HL-60/S4 treated with retinoic acid at 250 ng/mL for 4 days and 3 days (cell line): Measurements from ENCODE around the gene SPRR5.

Experiments
- in situ Hi-C: fragments of 300-500 bp; cut with MboI; formaldehyde crosslinking; loops from 2 replicates; pipeline ENCODE4 v1.7.0; 2022; ENCODE audit warnings: low sequenced_read_pairs

SPRR5 gene

DNA sequence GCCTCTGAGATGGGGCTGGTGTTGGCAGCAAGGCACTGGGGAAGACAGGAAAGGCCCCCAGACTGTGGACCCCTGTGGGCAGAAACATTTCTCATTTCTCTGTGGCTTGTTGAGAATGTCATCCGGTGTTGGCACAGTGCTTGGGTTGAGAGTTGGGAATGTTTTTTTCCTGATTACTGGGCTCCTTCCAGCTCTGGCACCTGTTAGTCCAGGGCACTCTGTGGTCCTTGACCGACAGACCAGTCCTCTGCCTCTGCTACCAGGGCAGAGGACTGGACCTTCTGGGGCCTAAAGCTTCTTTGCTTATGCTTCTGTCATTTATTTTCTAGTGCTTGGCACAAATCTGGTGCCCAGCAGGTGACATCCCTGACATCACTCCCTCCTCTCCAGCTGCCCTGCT, 4.8 kb upstream of the SPRR5 start:
- in situ Hi-C loops, result no loop called here

DNA sequence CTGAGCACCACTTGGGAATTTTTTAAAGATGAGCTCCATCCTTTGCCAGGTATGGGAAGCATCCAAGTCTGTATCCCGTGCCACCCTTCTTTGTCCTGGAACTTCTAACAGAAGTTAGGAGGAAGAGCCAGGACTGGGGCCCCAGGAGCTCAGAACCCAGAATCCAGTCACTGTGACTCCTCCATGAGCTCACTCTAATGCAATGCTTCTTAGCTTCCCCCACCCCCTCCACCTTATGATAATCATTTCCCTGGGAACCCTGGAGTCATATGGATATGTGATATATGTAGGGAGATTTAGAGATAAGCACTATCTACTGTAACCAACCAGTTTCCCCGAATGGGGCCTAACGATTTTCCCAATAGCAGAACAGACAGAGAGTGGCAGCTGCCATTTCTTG, 758 bp upstream of the SPRR5 start:
- in situ Hi-C loops, result no loop called here

DNA sequence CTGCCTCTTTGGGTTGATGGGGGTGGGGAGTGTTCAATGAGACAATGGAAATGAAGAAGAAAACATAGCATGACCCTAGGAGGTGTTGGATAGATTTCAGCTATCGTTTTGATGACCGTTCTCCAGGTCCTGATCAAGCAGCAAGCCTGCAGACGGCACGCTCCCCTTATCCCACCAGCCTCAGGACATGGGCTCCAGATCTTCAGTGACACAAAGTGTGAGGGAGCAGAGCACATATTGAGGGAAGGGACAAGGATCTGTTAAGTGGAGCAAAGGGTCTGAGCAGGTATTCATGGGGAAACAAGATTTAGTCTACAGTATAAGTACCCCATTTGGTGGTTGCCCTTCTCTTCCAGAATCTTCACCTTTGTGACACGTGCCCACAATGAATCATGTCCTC, 4.7 kb downstream of the SPRR5 start:
- in situ Hi-C loops, result no loop called here

DNA sequence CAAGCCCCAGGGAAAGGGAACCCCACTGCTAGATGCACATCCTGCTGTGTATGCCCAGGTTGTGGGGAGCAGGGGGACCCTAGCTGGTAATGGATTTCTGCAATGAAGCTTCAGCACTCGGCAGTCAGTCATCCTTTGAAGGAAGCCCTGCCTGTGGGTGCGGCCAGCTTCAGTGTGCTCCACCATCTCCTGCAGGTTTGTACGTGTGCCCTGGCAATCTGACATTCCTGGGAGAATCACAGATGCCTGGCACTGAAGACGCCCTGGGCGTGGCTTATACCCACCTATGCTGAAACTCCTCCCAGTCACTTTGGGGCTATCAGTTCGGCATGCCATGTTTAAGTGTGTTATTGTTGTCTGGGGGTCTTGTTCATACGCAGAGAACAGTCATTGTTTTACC, 6.8 kb downstream of the SPRR5 start:
- in situ Hi-C loops, result no loop called here

DNA sequence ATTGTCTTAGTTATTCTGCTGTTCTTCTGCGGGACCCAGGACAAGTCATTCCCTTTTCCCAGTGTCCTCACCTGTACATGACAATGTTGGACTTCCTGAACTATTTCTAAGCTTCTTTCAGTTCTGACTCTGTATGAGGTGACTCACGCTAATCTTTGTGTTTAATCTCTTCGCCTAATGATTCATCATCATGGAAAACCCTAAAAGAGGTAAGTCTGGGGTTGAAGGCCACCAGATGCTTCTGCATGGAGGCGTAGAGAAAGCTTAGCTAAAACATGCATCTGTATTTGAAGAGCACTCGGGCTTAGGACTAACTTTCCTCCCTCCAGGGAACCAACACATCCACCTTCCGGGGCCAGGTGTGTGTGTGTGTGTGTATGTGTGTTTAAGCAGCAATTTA, 7.4 kb downstream of the SPRR5 start:
- in situ Hi-C loops, result no loop called here

DNA sequence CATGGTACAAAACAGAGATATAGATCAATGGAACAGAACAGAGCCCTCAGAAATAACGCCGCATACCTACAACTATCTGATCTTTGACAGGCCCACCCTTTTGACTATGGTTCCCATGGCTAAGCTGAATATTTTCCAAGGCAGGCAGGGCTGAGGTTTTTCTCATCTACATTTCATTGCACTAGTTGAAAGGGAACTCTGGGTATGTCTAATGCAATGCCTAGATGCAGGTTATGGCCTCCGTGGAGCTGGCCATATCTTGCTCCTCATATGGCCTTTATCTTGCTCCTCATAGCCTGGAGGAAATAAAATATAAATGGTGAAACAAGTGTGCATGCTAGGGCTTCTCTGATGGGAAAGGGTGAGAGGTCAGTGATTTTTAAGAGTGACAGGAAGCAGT, 10.6 kb downstream of the SPRR5 start:
- in situ Hi-C loops, result no loop called here

DNA sequence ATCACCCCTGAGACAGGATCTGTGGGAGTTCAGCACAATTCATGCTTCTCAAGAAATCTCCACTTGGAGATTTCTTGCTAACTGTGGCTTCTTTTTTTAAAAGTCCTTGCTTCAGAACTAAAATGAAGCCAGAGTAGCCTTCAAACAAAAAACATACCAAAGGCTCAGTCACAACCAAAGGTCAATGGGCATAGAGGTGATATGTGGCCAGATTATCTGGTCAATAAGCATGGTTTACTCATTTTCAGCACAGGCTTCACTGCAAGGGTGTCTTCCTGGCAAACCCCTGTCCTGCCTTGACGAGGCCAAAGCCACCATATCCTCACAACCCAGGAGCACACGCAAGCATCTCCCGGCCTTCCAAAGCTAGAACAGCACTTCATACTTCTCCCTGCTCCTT, 12.3 kb downstream of the SPRR5 start:
- in situ Hi-C loops, result no loop called here

DNA sequence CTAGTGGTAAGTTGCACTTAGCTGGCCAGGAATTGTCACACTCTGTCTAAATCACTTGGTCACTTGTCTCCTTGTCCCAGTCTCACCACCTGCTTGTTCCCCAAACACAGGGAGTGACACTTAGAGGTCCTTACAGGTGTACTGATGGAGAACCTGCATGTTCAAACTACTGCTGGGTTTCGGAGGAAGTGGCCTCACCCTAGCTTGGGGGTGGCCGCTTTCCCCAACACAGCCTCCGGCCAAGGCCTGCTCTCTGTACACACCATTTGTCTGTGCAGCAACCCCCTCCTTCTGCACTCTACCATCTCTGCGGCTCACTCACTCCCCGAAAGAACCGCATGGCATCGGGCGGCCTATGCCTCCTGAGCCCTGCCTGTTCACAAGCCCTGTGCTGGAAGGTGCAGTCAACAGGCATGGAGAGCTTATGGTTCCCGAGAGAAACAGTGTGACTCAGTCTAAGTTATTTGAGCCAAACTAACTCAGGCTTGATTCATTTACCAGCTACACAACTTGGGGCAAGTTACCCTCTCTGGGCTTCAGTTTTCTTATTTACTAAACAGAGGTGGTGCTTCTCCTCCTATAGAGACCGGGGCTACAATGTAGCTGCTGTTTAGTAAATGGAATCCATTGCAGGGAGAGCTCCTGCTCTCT, 12.9 kb downstream of the SPRR5 start:
- in situ Hi-C loops, result no loop called here

DNA sequence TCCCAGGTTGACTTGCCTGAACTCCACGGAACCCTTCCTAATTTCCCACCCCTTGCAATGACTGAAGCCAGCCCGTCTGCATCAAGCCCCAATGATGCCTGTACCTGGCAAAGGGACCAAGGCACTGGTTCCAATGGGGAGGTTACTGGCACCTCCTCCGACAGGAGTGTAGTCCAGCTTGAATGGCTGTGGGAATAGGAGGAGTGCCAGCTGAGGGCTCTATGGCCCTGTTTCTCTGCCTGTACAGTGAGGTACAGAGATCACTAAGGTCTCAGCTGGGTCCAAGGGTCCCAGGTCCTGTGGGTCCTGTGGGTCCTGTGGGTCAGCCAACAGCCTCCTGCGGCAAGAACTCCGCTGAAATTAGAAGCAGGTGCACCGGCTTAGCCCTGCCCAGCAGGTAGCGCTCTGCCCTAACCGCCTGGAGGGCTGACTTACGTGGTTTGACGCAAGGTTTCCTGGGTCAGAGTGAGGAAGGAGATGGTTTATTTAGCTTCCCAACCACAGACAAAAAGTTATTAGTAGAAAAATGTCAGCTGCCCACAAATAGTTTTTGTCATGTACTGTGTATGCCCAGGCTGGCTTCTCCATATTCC, 13.5 kb downstream of the SPRR5 start:
- in situ Hi-C loops, result no loop called here

DNA sequence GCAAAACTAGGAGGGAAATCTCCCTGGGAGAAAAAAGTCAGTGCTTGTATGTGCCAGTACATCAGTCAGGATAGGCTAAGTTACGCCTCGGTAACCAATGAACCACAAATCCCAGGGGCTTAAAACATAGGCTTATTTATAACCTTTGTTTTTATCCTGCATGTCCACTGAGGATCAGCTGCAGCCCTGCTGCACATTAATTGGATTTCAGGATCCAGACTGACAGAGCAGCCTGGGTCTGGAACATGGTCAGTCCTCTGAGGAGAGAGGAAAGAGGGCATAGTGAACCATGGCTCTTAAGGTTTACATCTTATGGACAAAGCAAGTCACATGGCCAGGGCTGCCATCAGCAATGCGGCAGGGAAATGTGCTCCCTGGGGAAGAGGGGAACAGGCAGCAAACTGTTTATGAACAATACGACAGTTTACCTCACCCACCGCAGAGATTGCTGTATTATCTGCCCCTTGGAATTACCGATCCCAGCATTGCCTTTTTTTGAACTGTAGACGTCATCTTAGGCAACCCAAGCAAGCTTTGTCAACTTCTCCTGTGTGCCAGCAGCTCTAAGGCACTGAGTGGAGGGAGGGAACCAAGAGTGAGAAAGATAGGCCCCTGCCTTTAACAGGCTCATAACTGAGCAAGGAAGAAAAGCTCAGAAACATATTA, 14.4 kb downstream of the SPRR5 start:
- in situ Hi-C loops, result no loop called here

DNA sequence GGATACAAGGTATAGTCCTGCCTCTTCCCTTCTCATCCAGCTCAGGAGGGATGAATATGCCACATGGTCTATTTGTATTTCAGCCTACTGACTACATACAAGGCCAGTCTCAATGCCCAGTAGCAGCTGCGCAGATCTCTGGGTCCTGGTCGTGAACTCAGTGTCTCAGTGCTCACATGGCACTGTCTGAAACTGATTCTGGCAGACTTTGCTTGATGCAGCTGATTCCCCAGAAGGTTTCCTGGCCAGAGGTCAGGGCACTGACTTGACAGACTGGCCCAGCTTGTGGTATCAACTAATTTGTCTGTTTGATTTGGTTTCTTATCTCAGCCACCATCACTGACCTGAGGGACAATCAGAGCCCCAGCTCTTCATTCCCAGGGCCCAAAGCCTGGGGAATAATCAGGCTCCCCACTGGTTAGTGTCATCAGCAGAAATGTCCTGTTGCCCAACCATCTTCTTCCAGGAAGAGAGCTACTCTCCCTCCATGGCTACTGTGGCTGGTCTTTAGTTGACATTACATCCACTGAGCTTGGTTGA, 15.9 kb downstream of the SPRR5 start:
- in situ Hi-C loops, result no loop called here

DNA sequence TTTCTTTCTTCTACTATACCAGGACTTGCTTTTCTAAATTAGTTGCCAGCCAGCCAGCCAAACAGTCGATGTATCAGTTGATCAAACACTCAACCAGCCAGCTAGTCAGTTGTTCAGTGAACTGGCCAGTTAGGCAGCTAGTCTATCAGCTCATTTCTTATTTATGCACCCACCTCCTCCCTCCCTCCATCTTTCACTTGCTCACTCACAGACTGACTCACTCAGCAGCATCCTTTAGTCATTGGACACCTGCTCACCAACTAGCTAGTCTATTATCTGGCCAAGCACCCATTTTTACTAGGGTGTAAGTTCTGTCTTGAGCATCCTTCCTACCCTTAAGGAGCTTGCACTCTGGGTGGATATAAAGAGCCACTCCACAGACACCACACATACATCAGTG, 17.5 kb downstream of the SPRR5 start:
- in situ Hi-C loops, result no loop called here

DNA sequence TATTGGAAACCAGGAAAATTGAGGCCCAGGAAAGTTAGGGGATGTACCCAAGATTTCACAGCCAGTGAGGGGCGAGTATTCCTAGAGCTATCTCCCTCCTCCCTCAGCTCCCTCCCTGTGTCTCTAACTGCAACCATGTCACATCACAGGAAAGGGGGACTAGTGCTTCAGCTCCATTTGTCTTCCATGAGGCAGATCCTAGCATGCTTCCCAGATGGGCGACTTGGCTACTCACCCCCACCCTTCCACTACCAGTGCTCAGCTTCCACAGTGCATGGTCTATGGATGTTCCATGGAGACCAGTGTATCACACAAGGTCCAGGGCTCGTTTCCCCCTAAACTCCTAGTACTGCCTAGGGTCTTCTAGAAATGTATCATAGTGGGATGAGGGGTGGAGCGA, 18.8 kb downstream of the SPRR5 start:
- in situ Hi-C loops, result no loop called here

DNA sequence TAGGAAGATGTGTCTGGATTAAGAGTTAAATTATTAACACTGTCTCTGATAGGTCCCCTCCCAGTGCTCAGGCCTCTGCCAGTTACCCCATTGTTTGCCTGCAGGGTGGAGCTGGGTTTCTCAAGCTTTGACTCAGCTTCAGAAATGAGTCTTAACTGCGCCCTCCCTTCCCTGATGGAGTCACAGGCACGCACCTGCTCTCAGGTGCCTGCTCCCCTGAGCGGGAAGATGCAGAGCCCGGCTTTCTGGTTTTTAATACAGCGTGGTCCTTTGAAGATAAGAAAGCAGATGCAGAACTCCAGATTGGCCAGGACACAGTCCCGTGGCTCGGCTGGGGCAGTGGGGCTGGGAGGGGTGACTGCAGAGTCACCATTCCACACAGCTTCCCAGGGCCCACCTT, 20.2 kb downstream of the SPRR5 start:
- in situ Hi-C loops, result no loop called here

DNA sequence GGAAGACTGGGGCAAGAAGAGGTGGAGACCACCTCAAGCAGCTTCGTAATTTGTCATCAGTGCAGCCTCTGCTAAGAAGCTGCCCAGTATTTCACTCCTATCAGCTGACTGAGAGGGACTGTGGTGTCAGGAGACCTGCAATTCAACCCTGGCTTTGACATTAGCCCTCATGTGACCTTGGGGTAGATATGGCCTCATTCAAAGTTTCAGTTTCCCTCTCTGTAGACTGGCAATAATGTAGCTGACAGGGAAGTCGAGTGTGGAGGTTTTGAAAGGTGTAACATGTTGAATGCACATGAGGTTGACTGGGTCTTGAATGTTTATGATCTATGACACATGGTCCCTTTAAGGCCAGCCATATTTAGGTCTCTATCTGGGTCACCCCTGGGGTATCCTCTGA, 21.2 kb downstream of the SPRR5 start:
- in situ Hi-C loops, result no loop called here

DNA sequence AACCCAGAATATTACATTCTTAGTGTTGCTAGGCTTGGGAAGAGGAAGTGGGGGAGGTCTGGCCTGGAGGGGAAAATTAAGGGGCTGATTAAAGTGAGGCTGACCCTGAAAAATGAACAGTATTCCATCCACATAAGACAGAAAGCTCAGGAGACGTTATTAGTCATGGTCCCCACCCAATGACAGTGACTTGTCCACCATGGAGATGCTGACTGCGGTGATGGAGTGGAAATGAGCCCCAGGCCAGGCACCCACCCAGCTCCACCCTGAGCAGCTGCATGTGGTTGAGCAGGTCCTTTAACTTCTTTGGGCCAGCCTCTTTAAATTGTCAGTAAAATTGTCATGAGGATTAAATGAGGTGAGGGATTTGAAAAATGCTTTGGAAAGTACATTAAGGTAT, 22.0 kb downstream of the SPRR5 start:
- in situ Hi-C loops, result no loop called here

DNA sequence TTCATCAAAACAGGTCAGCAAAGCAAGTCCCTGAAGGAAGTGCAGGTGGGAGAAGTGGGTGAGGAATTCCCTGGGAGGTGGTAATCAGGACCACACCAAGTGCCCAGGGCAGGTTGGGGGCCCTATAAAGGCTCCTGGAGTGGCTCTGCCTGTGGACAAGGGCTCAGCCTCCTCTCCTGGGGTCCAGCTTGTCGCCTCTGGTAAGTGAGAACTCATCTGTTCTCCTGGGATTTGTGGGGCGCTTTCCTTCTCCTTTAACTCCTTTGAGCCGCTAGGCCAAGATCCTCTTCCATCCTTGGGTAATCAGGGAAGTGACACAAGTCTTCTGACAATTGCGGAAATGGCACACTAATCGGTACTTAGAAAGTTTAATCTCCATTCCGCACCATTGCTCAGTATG, 23.5 kb downstream of the SPRR5 start, which contains the start of gene SPRR4:
TSS of gene SPRR4 (plus strand) at position 154 of the 400 bp plus-strand sequence. CDS start 1,243 bp downstream, outside the sequence.
- in situ Hi-C loops, result no loop called here

DNA sequence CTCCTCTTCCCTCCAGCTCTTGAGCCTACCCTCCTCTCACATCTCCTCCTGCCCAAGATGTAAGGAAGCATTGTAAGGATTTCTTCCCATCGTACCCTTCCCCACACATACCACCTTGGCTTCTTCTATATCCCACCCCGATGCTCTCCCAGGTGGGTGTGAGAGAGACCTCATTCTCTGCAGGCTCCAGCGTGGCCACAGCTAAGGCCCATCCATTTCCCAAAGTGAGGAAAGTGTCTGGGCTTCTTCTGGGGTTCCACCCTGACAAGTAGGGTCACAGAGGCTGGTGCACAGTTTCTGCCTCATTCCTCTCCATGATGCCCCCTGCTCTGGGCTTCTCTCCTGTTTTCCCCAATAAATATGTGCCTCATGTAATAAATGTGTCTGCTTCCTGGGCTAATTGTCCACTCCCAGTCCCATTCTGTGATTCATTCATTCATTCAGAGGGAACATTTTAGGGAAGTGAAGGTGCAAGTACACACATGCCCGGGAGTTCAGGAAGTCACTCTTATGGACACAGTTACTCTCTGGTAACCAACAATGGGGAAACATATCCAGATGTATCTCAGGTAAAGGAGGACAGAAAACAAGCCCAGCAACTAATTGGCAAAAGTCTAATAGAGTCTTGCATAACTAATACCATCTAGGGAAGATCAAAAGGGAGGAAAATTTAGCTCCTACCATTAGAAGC, 25.3 kb downstream of the SPRR5 start:
- in situ Hi-C loops, result no loop called here

DNA sequence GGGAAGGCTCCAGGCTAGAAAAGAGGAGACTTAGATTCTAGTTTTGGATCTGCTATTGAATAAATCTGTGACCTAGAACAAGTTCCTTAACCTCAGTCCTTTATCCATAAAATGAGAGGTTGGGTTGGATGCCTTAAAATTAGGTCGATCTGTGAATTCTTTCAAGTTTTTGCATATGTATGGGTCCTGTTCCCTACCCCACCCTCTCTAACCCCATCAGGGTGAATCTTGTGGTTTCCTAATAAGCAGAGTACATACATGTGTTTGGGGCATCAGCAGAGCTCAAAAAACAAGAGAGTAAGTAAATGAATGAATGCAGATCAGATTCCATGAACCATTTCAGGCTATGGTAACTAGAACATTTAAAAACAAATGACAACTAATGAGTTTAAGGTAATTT, 29.7 kb downstream of the SPRR5 start:
- in situ Hi-C loops, result no loop called here

DNA sequence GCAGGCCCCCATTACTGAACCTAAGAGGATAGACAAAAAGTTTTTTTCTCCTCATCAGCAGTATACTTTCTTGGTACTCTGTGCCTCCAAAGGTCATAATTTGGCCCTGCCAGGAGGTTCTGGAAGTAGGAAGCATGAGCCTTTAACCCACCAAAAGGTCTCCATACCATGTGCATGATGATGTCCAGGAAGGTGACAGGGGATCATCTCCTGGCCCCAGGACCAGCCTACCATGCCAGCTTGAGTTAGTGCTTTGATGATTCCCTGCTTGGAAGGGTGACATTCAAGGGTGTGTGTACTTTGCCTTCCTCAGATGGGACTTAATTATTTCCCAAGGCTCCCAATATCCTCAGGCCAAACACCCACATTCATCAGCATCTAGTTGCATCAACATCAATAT, 30.6 kb downstream of the SPRR5 start:
- in situ Hi-C loops, result no loop called here

DNA sequence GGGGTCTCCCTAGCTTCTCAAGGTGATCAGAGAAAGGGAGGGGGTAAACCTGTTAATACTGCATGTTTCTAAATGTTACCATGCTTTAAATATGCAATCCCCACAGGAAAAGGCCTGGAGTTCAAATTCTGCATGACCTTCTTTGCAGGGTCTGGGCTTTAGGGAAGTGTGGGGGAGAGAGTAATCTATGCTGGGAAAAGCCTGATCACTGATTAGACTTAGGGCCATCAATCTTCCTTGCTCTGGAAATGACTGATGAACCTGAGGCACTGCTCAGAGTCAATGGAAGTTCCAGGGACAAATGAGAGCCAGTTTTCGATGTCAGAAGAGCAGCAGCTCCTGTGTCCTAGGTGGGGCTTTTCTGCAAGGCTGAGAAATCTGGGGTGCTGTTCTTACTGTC, 33.7 kb downstream of the SPRR5 start:
- in situ Hi-C loops, result no loop called here
